Body of pancreas (tissue), 4 donors: Measurements from ENCODE around the gene DMD. TPM values are rescaled to one million over a fixed set of nuclear protein-coding genes. Genes with fewer than 3 reads are reported as not detected.

ENCODE experiments used
- ATAC-seq: fragments of 150-250 bp; one replicate; pipeline ENCODE4 v1.9.1; 2016
- DNase-seq, 4 donors: peaks; one replicate each; pipeline ENCODE4 v3.0.0-alpha.2; 2019
- H3K27ac ChIP-seq, 4 donors: fragments of 200-600 bp; sonication (generic); 1 replicate in 3 of 4; 2 replicates in 1 of 4; pipeline versions ENCODE4 v1.5.1 to v1.6.1; 2016 to 2019; ENCODE audit warnings: mild to moderate bottlenecking in 1 of 4, mixed read lengths in 1 of 4, moderate library complexity in 1 of 4
- H3K27me3 ChIP-seq, 2 donors: fragments of 200-600 bp; sonication (generic); one replicate each; pipeline ENCODE4 v1.6.0; 2016; ENCODE audit warnings: mild to moderate bottlenecking in 1 of 2
- H3K36me3 ChIP-seq, 2 donors: fragments of 200-600 bp; sonication (generic); replicated peaks in 1 of 2; 2 replicates each; pipeline ENCODE4 v1.5.1; 2016; ENCODE audit warnings: low read depth in 2 of 2; ENCODE audit not compliant: insufficient read depth in 1 of 2
- H3K4me1 ChIP-seq: fragments of 200-600 bp; sonication (generic); one replicate; pipeline ENCODE4 v1.6.0; 2016
- H3K4me3 ChIP-seq, 2 donors: fragments of 200-600 bp; sonication (generic); 1 replicate in 1 of 2; 2 replicates in 1 of 2; pipeline ENCODE4 v1.5.1; 2016 to 2019
- H3K9me3 ChIP-seq, 3 donors: fragments of 200-600 bp; sonication (generic); 1 replicate in 2 of 3; 2 replicates in 1 of 3; pipeline ENCODE4 v1.5.1; 2016
- CTCF ChIP-seq, 7 experiments: fragments of 450-650 bp in 4 of 7; fragments of 200-600 bp in 3 of 7; sonication (generic) in 3 of 7; IDR thresholded peaks; one replicate each; pipeline ENCODE4 v1.5.1; 2016 to 2019; ENCODE audit warnings: antibody characterized with exemption in 7 of 7
- POLR2A ChIP-seq, 3 donors: fragments of 450-650 bp; IDR thresholded peaks; one replicate each; pipeline ENCODE4 v1.6.1; 2016; ENCODE audit warnings: antibody characterized with exemption in 3 of 3, mild to moderate bottlenecking in 2 of 3
- WGBS, 2 donors: methylation state at CpG; one replicate each; pipeline ENCODE4 v1.1.5; 2017; 5-methylcytosine and 5-hydroxymethylcytosine counted together
- intact Hi-C: fragments of 100-400 bp; cut with DNase I; formaldehyde crosslinking; loops from one replicate; pipeline ENCODE4 v1.15.1; 2023
- total RNA-seq, 2 donors: library from RNA; depleted of rRNA; stranded (reverse); fragments of >200 nt; gene quantifications; one replicate each; pipeline ENCODE4 v1.1.0, GENCODE V29; 2016

DMD gene
- total RNA-seq, 2 donors from 2014 or later, result 28.5 to 38.6 TPM

- Histone ChIP-seq H3K27ac (no peak overlapping the region), H3K9me3 (no peaks in the 10 kb centered on the region), H3K36me3 (no peaks in the 10 kb centered on the region), H3K4me1 (no peaks in the 10 kb centered on the region), H3K4me3 (no peak overlapping the region), H3K27me3 (no peaks in the 10 kb centered on the region)
- intact Hi-C loops, result no loop called here
- WGBS, 2 donors, result 83 to 93% methylated on average over 7 of the region's 7 CpGs
- no peak for ATAC-seq
- TF ChIP-seq CTCF (IDR thresholded peaks at IDR 0.05) (no peak), POLR2A (IDR thresholded peaks at IDR 0.05) (no peak)
- DNase-seq, result no peak
Observed at GRCh38 chrX:32084757-32085156, 1126.6 kb downstream of the DMD start.

GRCh38 chrX:32048285-32048684 is 1163.1 kb downstream of the DMD start:
- intact Hi-C loops, result no loop called here

GRCh38 chrX:32045149-32045548 is 1166.2 kb downstream of the DMD start:
- 74 to 84% methylated on average over 3 to 4 of the region's 4 CpGs for WGBS, 2 donors
- Histone ChIP-seq H3K27ac (no peak overlapping the region), H3K36me3 (no peaks in the 10 kb centered on the region), H3K4me1 (no peaks in the 10 kb centered on the region), H3K4me3 (no peak overlapping the region), H3K27me3 (no peaks in the 10 kb centered on the region), H3K9me3 (no peaks in the 10 kb centered on the region)
- ATAC-seq (no peak), DNase-seq (no peak)
- intact Hi-C loops, result no loop called here
- TF ChIP-seq CTCF (IDR thresholded peaks at IDR 0.05), result no peak
- no peak for TF ChIP-seq POLR2A (IDR thresholded peaks at IDR 0.05)

More at GRCh38 chrX:32048285-32048684, 1163.1 kb downstream of the DMD start:
- WGBS, 2 donors, result 65 to 83% methylated on average over 3 of the region's 3 CpGs
- H3K9me3 ChIP-seq, result no peaks in the 10 kb centered on the region
- no peaks in the 10 kb centered on the region for H3K4me1 ChIP-seq
- no peak for TF ChIP-seq CTCF (IDR thresholded peaks at IDR 0.05)
- TF ChIP-seq POLR2A (IDR thresholded peaks at IDR 0.05), result no peak
- H3K27ac ChIP-seq, result no peak overlapping the region
- H3K27me3 ChIP-seq, result no peaks in the 10 kb centered on the region
- no peak overlapping the region for H3K4me3 ChIP-seq
- H3K36me3 ChIP-seq, result no peaks in the 10 kb centered on the region
- ATAC-seq (no peak), DNase-seq (no peak)

- H3K4me3 ChIP-seq, result no peak overlapping the region
- H3K9me3 ChIP-seq, result no peaks in the 10 kb centered on the region
- intact Hi-C loops, result no loop called here
- DNase-seq, result no peak
- no peaks in the 10 kb centered on the region for H3K4me1 ChIP-seq
- WGBS, 2 donors, result 69 to 94% methylated on average over 4 of the region's 4 CpGs
- no peaks in the 10 kb centered on the region for H3K27me3 ChIP-seq
- H3K27ac ChIP-seq, result no peak overlapping the region
- TF ChIP-seq POLR2A (IDR thresholded peaks at IDR 0.05) (no peak), CTCF (IDR thresholded peaks at IDR 0.05) (no peak)
- no peaks in the 10 kb centered on the region for H3K36me3 ChIP-seq
- ATAC-seq, result no peak
Observed at GRCh38 chrX:32041181-32041580, 1170.2 kb downstream of the DMD start.

GRCh38 chrX:32026772-32027171 is 1184.6 kb downstream of the DMD start:
- intact Hi-C loops, result no loop called here
- H3K27me3 ChIP-seq, result no peaks in the 10 kb centered on the region
- no peaks in the 10 kb centered on the region for H3K4me1 ChIP-seq
- 41 to 58% methylated on average over 2 to 3 of the region's 3 CpGs for WGBS, 2 donors
- no peak overlapping the region for H3K4me3 ChIP-seq
- H3K27ac ChIP-seq, result no peak overlapping the region
- H3K9me3 ChIP-seq, result no peaks in the 10 kb centered on the region
- TF ChIP-seq CTCF (IDR thresholded peaks at IDR 0.05) (no peak), POLR2A (IDR thresholded peaks at IDR 0.05) (no peak)
- DNase-seq (no peak), ATAC-seq (no peak)
- H3K36me3 ChIP-seq, result no peaks in the 10 kb centered on the region
